ENCODE data around the gene RNASE9.
"Not testable (repeated sequence)": the region's sequence is repeated elsewhere in the genome, so short reads cannot be mapped to it uniquely, and the experiment has no call there.

Gene RNASE9

GRCh38 chr14:20572382-20572990 is 11.6 kb upstream of the RNASE9 start:
- not testable (repeated sequence) for DNase-seq (ENCODE audit: low read depth in 2 of 2)

DNA sequence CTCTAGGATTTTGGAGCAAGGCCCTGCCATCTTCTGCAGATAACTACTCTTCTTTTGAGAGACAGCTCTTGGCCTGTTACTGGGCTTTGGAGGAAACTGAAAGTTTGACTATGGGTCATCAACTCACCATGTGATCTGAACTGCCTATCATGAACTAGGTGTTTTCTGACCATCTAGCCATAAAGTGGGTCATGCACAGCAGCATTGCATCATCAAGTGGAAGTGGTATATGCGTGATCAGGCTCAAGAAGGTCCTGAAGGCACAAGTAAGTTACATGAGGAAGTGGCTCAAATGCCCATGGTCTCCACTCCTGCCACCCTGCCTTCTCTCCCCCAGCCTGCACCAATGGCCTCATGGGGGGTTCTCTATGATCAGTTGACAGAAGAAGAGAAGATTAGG is 9.9 kb upstream of the RNASE9 start:
- not testable (repeated sequence) for DNase-seq (ENCODE audit: low read depth in 2 of 2)

DNA sequence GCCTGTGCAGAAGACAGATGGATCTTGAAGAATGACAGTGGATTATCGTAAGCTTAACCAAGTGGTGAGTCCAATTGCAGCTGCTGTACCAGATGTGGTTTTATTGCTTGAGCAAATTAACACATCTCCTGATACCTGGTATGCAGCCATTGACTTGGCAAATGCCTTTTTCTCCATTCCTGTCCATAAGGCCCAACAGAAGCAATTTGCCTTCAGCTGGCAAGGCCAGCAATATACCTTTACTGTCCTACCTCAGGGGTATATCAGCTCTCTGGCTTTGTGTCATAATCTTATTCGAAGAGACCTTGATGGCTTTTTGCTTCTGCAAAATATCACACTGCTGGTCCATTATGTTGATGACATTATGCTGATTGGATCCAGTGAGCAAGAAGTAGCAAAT is 9.0 kb upstream of the RNASE9 start:
- DNase-seq (ENCODE audit: low read depth in 2 of 2), result not testable (repeated sequence)

DNA sequence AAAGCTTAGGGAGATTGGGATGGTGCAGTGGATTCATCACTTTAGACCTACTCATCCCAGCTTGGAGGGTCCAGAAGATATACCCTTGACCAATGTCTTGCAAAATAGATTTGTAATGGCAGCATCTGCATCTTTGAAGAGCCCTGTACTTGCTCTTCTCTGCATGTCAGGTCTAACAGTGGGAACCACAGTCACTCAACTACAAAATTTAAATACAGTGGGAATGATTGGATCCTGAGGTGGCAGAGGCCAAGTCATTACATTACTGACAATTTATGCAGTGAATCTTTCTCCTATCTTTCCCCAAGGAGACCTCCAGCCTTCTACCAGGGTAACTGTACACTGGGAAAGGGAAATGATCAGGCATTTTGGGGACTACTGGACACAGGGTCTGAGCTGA is 8.2 kb upstream of the RNASE9 start:
- no peak for DNase-seq (ENCODE audit: low read depth in 2 of 2)

GRCh38 chr14:20568393-20568792 is 7.5 kb upstream of the RNASE9 start:
- DNase-seq (ENCODE audit: low read depth in 2 of 2), result no peak

DNA sequence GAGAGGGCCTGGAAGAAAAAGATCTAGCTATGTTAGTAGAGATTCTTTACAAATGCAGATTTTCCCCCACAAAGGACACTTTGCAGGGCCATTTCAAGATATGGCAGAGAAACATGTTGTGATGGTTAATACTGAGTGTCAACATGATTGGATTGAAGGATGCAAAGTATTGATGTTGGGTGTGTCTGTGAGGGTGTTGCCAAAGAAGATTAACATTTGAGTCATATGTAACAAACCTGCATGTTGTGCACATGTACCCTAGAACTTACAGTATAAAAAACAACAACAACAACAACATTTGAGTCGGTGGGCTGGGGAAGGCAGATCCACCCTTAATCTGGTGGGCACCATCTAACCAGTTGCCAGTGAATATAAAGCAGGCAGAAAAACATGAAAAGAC is 6.4 kb upstream of the RNASE9 start:
- DNase-seq (ENCODE audit: low read depth in 2 of 2), result not testable (repeated sequence)

DNA sequence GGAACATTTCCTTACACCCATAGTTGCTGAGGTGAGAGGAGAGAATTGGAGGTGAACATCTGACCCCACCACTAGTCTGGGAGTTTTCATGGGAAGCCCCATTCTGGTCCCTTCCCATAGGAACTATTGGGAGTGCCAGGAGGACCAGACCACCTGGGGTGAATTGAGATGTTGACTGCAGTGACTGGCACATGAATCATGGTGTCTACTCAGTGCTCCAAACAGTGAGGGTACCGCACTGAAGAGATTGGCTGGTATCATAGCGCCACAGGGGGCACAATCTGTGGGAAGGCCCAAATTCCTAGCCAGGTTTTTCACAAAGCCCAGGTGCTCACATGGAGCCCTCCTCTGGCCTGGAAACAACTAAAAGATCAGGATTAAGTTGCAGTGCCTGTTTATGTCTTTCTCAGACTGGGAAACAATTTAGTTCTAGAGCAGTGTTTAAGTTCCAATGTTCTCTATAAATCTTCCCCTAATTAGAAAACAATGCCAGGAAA is 3.7 kb upstream of the RNASE9 start:
- no peak for DNase-seq (ENCODE audit: low read depth in 2 of 2)

GRCh38 chr14:20563971-20564370 is 3.1 kb upstream of the RNASE9 start:
- no peak for DNase-seq (ENCODE audit: low read depth in 2 of 2)

- DNase-seq (ENCODE audit: low read depth in 2 of 2), result no peak
These were observed 1.4 kb downstream of the RNASE9 start for GRCh38 chr14:20559461-20559904.

GRCh38 chr14:20557212-20557542 is 3.7 kb downstream of the RNASE9 start:
- no peak for DNase-seq (ENCODE audit: low read depth in 2 of 2)

- no peak for DNase-seq (ENCODE audit: low read depth in 2 of 2)
These were observed 4.2 kb downstream of the RNASE9 start for GRCh38 chr14:20556500-20557211.

GRCh38 chr14:20555845-20556244 is 5.0 kb downstream of the RNASE9 start:
- no peak for DNase-seq (ENCODE audit: low read depth in 2 of 2)

DNA sequence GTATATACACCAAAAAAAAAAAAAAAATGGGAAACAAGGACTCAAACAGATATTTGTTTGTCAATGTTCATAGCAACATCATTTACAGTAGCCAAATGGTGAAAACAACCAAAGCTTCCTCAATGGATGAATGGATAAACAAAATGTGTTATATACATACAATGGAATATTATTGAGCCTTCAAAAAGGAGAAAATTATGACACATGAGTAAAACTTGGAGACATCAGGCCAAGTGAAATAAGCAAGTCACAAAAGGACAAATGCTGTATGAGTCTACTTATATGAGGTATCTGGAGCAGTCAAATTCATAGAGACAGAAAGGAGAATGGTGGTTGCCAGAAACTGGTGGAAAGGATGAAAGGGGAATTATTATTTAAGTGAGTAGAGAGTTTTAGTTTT is 7.8 kb downstream of the RNASE9 start:
- DNase-seq (ENCODE audit: low read depth in 2 of 2), result no peak

GRCh38 chr14:20551606-20552005 is 9.2 kb downstream of the RNASE9 start:
- no peak for DNase-seq (ENCODE audit: low read depth in 2 of 2)

GRCh38 chr14:20550926-20551325 is 9.9 kb downstream of the RNASE9 start:
- DNase-seq (ENCODE audit: low read depth in 2 of 2), result no peak

- DNase-seq (ENCODE audit: low read depth in 2 of 2), result no peak
These were observed 12.3 kb downstream of the RNASE9 start for GRCh38 chr14:20548414-20549158.

DNA sequence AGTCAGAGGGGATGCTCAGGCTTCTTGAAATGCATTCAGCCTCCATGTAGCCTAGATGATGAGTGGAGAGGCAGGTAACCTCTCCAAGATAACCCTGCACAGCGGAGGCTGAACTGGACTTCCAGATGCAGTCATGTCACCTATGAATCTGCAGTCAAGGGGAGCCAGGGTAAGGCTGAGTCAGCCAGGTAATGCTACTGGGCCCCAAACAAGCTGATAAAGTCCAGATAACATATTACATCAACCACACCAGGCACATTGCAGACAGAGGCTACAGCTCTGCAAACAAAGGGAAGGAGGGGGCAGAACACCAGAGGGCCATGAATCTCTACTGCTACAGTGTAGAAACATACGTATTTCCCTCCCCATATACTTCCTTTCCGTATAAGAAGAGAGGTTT is 14.0 kb downstream of the RNASE9 start:
- DNase-seq (ENCODE audit: low read depth in 2 of 2), result no peak

- no peak for DNase-seq (ENCODE audit: low read depth in 2 of 2)
These were observed 20.9 kb downstream of the RNASE9 start for GRCh38 chr14:20539906-20540305.

GRCh38 chr14:20530771-20531571 is 29.9 kb downstream of the RNASE9 start:
- DNase-seq (ENCODE audit: low read depth in 2 of 2), result peak; percentile 43 to 58

DNA sequence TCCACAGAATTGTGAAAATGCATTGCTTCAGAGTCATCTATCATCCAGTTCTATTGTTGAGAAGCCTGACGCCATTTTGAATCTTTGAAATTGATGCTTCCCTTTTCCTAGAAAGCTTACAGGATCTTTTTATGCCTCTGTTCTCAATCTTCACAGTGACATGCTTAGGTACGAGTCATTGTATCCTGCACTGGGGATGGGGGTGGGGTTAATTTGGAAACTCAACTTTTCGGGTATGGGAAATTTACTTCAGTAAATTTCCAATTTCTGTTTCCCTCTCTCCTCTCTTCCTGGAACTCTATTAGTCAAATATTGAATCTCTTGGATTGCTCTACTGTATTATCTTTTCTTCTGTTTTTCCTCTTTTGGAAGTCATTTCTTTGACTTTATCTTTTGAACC is 31.0 kb downstream of the RNASE9 start:
- DNase-seq (ENCODE audit: low read depth in 2 of 2), result no peak

GRCh38 chr14:20524027-20524426 is 36.8 kb downstream of the RNASE9 start:
- DNase-seq (ENCODE audit: low read depth in 2 of 2), result no peak

DNA sequence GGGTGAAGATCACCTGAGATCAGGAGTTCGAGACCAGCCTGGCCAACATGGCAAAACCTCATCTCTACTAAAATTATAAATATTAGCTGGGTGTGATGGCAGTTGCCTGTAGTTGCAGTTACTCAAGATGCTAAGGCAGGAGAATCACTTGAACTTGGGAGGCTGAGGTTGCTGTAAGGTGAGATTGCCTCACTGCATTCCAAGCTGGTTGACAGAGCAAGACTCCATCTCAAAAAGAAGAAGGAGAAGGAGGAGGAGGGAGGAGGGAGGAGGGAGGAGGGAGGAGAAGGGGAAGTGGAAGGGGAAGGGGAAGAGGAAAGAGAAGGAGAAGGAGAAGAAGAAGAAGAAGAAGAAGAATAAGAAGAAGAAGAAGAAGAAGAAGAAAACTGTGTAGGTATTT is 38.5 kb downstream of the RNASE9 start:
- no peak for DNase-seq (ENCODE audit: low read depth in 2 of 2)

Measured in stimulated activated CD4-positive, alpha-beta T cell treated with anti-CD3 and anti-CD28 coated beads, Interleukin-15, amount 100 ng/mL, for 48 hours (primary cell).